A673 (cell line): ENCODE data around the gene TH. TPM values are rescaled to one million over a fixed set of nuclear protein-coding genes. Genes with fewer than 3 reads are reported as not detected.

Experiments
- BruUV-seq: library from RNA; stranded (reverse); fragments of 400-500 nt; replicated peaks from 2 replicates; lab custom pipeline; 2021; lab: Mats Ljungman, UMichigan
- CTCF ChIA-PET: fragments of 300-600 bp; sonication (Branson Sonifier 250); formaldehyde crosslinking; loops from one replicate; lab custom pipeline; 2022; ENCODE audit warnings: antibody characterized with exemption; lab: Charles Lee
- POLR2A ChIA-PET: fragments of 300-600 bp; sonication (Branson Sonifier 250); formaldehyde crosslinking; loops from one replicate; lab custom pipeline; 2022; ENCODE audit warnings: antibody characterized with exemption; ENCODE audit not compliant: low non-redundant PET; lab: Charles Lee
- DNase-seq: peaks from one replicate; pipeline ENCODE4 v3.0.0-alpha.2; 2015; ENCODE audit warnings: low spot score
- H3K27ac ChIP-seq: fragments of 200-600 bp; sonication (generic); 2 replicates; pipeline ENCODE4 v1.5.1; 2016; ENCODE audit warnings: mixed run types, low read depth, mild to moderate bottlenecking, mixed read lengths, antibody characterized with exemption, low read length; ENCODE audit not compliant: poor library complexity, severe bottlenecking
- H3K27me3 ChIP-seq: fragments of 200-600 bp; sonication (generic); replicated peaks from 2 replicates; pipeline ENCODE4 v1.6.1; 2017; ENCODE audit warnings: mixed run types, low read depth, mild to moderate bottlenecking, mixed read lengths, antibody characterized with exemption, low read length; ENCODE audit not compliant: insufficient read depth, poor library complexity
- H3K36me3 ChIP-seq: fragments of 200-600 bp; sonication (generic); 2 replicates; pipeline ENCODE4 v1.6.1; 2016; ENCODE audit warnings: mixed run types, mild to moderate bottlenecking, mixed read lengths, antibody characterized with exemption, low read length; ENCODE audit not compliant: insufficient read depth, poor library complexity, severe bottlenecking
- H3K4me1 ChIP-seq: fragments of 200-600 bp; sonication (generic); 2 replicates; pipeline ENCODE4 v1.6.1; 2017; ENCODE audit warnings: mixed run types, mild to moderate bottlenecking, mixed read lengths, antibody characterized with exemption, low read length; ENCODE audit not compliant: insufficient read depth, poor library complexity, severe bottlenecking
- H3K4me3 ChIP-seq: fragments of 200-600 bp; sonication (generic); 2 replicates; pipeline ENCODE4 v1.5.1; 2016; ENCODE audit warnings: low read depth, mixed run types, mild to moderate bottlenecking, mixed read lengths, low read length; ENCODE audit not compliant: poor library complexity, severe bottlenecking
- H3K9me3 ChIP-seq: fragments of 200-600 bp; sonication (generic); 2 replicates; pipeline ENCODE4 v1.6.1; 2016; ENCODE audit warnings: mixed run types, low read depth, mild to moderate bottlenecking, mixed read lengths, antibody characterized with exemption, low read length; ENCODE audit not compliant: poor library complexity, severe bottlenecking
- CTCF ChIP-seq: fragments of 300-800, 200-600 bp; sonication (generic); conservative IDR thresholded peaks from 2 replicates; pipeline ENCODE4 v1.5.1; 2017; ENCODE audit warnings: low read depth, mild to moderate bottlenecking, antibody characterized with exemption, low read length, moderate library complexity, mixed read lengths
- EZH2 ChIP-seq: fragments of 200-600 bp; sonication (generic); IDR thresholded peaks from 2 replicates; pipeline ENCODE4 v1.6.1; 2017; ENCODE audit warnings: borderline replicate concordance, low read depth, mild to moderate bottlenecking, mixed read lengths, antibody characterized with exemption, low read length; ENCODE audit not compliant: poor library complexity, severe bottlenecking
- intact Hi-C: fragments of 100-400 bp; cut with micrococcal nuclease; formaldehyde crosslinking; loops from one replicate; pipeline ENCODE4 v1.10.0; 2022; ENCODE audit not compliant: unreplicated experiment
- total RNA-seq: library from RNA; stranded (reverse); gene quantifications from 2 replicates; pipeline ENCODE4 v1.2.3, GENCODE V29; 2021

Gene TH
- total RNA-seq, 1 experiment from 2014 or later, result not detected

GRCh38 chr11:2219318-2220017, 47.9 kb upstream of the TH start:
- no peaks in the 10 kb centered on the region for H3K4me1 ChIP-seq
- ChIA-PET CTCF (no interaction called here), POLR2A (no interaction called here)

DNA sequence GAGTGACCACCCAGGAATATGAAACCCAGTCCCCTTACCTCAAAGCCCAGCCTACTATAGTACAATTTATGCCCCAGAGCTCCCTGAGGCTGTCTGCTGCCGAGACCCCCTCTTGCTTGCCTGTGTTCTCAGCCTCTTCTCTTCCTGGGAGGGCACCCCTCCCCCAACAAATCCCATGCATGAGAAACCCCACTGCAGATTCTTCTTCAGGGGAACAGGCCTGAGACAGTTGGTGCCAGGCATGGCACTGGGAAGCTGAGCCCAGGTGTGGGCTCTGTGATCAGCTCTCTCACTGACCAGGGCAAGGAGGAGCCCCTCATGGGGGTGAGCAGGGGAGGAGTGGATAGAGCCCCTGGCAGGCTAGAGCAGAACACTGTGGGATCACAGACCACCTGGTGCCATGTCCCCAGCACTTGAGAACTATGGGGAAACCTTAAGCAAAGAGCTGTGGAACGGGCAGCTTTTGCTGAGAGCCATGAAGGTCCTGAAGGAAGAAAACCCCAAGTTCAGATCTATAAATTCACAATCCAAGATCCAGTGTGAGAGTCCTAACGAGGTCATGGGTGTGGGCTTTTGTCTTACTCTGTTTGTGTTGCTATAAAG, 46.5 kb upstream of the TH start:
- ChIA-PET CTCF (no interaction called here), POLR2A (no interaction called here)
- Histone ChIP-seq H3K9me3 (no peaks in the 10 kb centered on the region), H3K36me3 (no peaks in the 10 kb centered on the region), H3K4me3 (no peak overlapping the region), H3K27me3 (no peaks in the 10 kb centered on the region), H3K27ac (no peak overlapping the region), H3K4me1 (peaks cover 3% of the 10 kb centered on the region)
- intact Hi-C loops, result no loop called here
- BruUV-seq, result no TSS peak
- TF ChIP-seq CTCF, result no peak
- TF ChIP-seq EZH2, result no peak
- no peak for DNase-seq

More at GRCh38 chr11:2219318-2220017, 47.9 kb upstream of the TH start:
- BruUV-seq, result no TSS peak
- Histone ChIP-seq H3K4me3 (no peak overlapping the region), H3K9me3 (no peaks in the 10 kb centered on the region), H3K27me3 (peaks cover 3% of the 10 kb centered on the region), H3K27ac (no peak overlapping the region), H3K36me3 (no peaks in the 10 kb centered on the region)
- TF ChIP-seq EZH2 (no peak), CTCF (no peak)
- intact Hi-C loops, result no loop called here
- DNase-seq, result no peak

- Histone ChIP-seq H3K36me3 (no peaks in the 10 kb centered on the region), H3K4me1 (peaks cover 3% of the 10 kb centered on the region), H3K9me3 (no peaks in the 10 kb centered on the region), H3K4me3 (no peak overlapping the region), H3K27ac (no peak overlapping the region), H3K27me3 (no peaks in the 10 kb centered on the region)
- POLR2A ChIA-PET, result no interaction called here
- intact Hi-C loops, result no loop called here
- CTCF ChIA-PET, result no interaction called here
- DNase-seq, result no peak
- BruUV-seq, result no TSS peak
- no peak for TF ChIP-seq CTCF
Observed at GRCh38 chr11:2217211-2218030, 45.8 kb upstream of the TH start.
